CD14-positive monocyte (primary cell): ENCODE data around the gene ERGIC1. TPM values are rescaled to one million over a fixed set of nuclear protein-coding genes. Genes with fewer than 3 reads are reported as not detected.

ENCODE experiments used
- DNase-seq, 3 donors: peaks; one replicate each; pipeline ENCODE4 v3.0.0-alpha.2; 2011 to 2022
- H2AFZ ChIP-seq: 2 replicates; pipeline ENCODE4 v1.6.0; 2012; ENCODE audit warnings: mild to moderate bottlenecking, low read depth, low read length, inconsistent platforms; ENCODE audit not compliant: insufficient read depth, poor library complexity, severe bottlenecking
- H3K27ac ChIP-seq, 2 donors: 1 replicate in 1 of 2; 2 replicates in 1 of 2; pipeline ENCODE4 v1.5.1; 2012 to 2013; ENCODE audit warnings: low read length in 2 of 2, control low read depth in 1 of 2, inconsistent platforms in 1 of 2, low read depth in 1 of 2, mild to moderate bottlenecking in 1 of 2
- H3K27me3 ChIP-seq, 2 donors: one replicate each; pipeline versions ENCODE4 v1.6.0 to v1.6.1; 2011 to 2013; ENCODE audit warnings: low read length in 2 of 2; ENCODE audit not compliant: control insufficient read depth in 2 of 2, insufficient read depth in 2 of 2
- H3K36me3 ChIP-seq, 2 donors: replicated peaks in 1 of 2; 1 replicate in 1 of 2; 2 replicates in 1 of 2; pipeline versions ENCODE4 v1.5.1 to v1.6.1; 2012 to 2013; ENCODE audit warnings: low read length in 2 of 2, control low read depth in 1 of 2, inconsistent platforms in 1 of 2, mild to moderate bottlenecking in 1 of 2; ENCODE audit not compliant: insufficient read depth in 2 of 2, control insufficient read depth in 1 of 2
- H3K4me1 ChIP-seq, 2 donors: 1 replicate in 1 of 2; 2 replicates in 1 of 2; pipeline versions ENCODE4 v1.5.1 to v1.6.1; 2012 to 2013; ENCODE audit warnings: low read length in 2 of 2, control low read depth in 1 of 2, inconsistent platforms in 1 of 2, mild to moderate bottlenecking in 1 of 2, moderate library complexity in 1 of 2; ENCODE audit not compliant: insufficient read depth in 2 of 2, control insufficient read depth in 1 of 2
- H3K4me2 ChIP-seq: replicated peaks from 2 replicates; pipeline ENCODE3; 2012; ENCODE audit warnings: low read length, moderate library complexity, mild to moderate bottlenecking; ENCODE audit not compliant: poor library complexity, severe bottlenecking; ENCODE audit errors: extremely low read depth
- H3K4me3 ChIP-seq, 3 experiments: fragments of 200-600 bp in 1 of 3; sonication (generic) in 1 of 3; replicated peaks in 1 of 3; 1 replicate in 2 of 3; 2 replicates in 1 of 3; pipeline ENCODE4 v1.5.1; 2011 to 2013; ENCODE audit warnings: low read length in 3 of 3, mild to moderate bottlenecking in 3 of 3, control low read depth in 2 of 3, low read depth in 2 of 3, inconsistent platforms in 1 of 3, moderate library complexity in 1 of 3
- H3K79me2 ChIP-seq: 2 replicates; pipeline ENCODE4 v1.6.0; 2012; ENCODE audit warnings: mild to moderate bottlenecking, control low read depth, inconsistent platforms, low read length, moderate library complexity; ENCODE audit not compliant: insufficient read depth
- H3K9ac ChIP-seq: 2 replicates; pipeline ENCODE4 v1.6.0; 2017; ENCODE audit warnings: low read length, mild to moderate bottlenecking; ENCODE audit not compliant: insufficient read depth, poor library complexity, severe bottlenecking
- H3K9me3 ChIP-seq, 2 donors: replicated peaks in 1 of 2; 1 replicate in 1 of 2; 2 replicates in 1 of 2; pipeline versions ENCODE4 v1.5.1 to v1.6.1; 2012 to 2013; ENCODE audit warnings: low read length in 2 of 2, control low read depth in 1 of 2; ENCODE audit not compliant: control insufficient read depth in 1 of 2, insufficient read depth in 1 of 2
- H4K20me1 ChIP-seq: 2 replicates; pipeline ENCODE4 v1.6.0; 2012; ENCODE audit warnings: mild to moderate bottlenecking, low read length, control low read depth, moderate library complexity; ENCODE audit not compliant: insufficient read depth
- H3K27ac Mint-ChIP-seq, 7 donors: one replicate each; pipeline ENCODE4 v1.8.0; 2020; ENCODE audit warnings: mild to moderate bottlenecking in 7 of 7, mixed read lengths in 7 of 7, moderate library complexity in 6 of 7, inconsistent platforms in 2 of 7
- H3K27me3 Mint-ChIP-seq, 3 donors: one replicate each; pipeline ENCODE4 v1.8.0; 2021 to 2022; ENCODE audit warnings: low read depth in 3 of 3, mild to moderate bottlenecking in 3 of 3, mixed read lengths in 3 of 3, moderate library complexity in 3 of 3, inconsistent platforms in 1 of 3
- H3K36me3 Mint-ChIP-seq, 2 donors: one replicate each; pipeline ENCODE4 v1.8.0; 2020; ENCODE audit warnings: mixed read lengths in 2 of 2, inconsistent platforms in 1 of 2, mild to moderate bottlenecking in 1 of 2
- H3K4me1 Mint-ChIP-seq: one replicate; pipeline ENCODE4 v1.8.0; 2020; ENCODE audit warnings: mild to moderate bottlenecking, mixed read lengths
- H3K4me3 Mint-ChIP-seq, 2 donors: one replicate each; pipeline ENCODE4 v1.8.0; 2020; ENCODE audit warnings: mild to moderate bottlenecking in 2 of 2, mixed read lengths in 2 of 2, moderate library complexity in 1 of 2
- H3K9me3 Mint-ChIP-seq, 7 donors: one replicate each; pipeline ENCODE4 v1.8.0; 2020 to 2022; ENCODE audit warnings: mixed read lengths in 7 of 7, mild to moderate bottlenecking in 6 of 7, moderate library complexity in 6 of 7, inconsistent platforms in 2 of 7
- WGBS: methylation state at CpG from one replicate; pipeline ENCODE4 v1.1.5; 2013; ENCODE audit warnings: missing lambda C conversion rate; ENCODE audit not compliant: insufficient coverage; 5-methylcytosine and 5-hydroxymethylcytosine counted together
- intact Hi-C, 2 donors: fragments of 100-400 bp; cut with micrococcal nuclease; formaldehyde crosslinking; loops; one replicate each; pipeline versions ENCODE4 v1.15.0 to v1.15.1; 2023
- polyA plus RNA-seq, 3 donors: library from polyadenylated mRNA; depleted of rRNA in 1 of 3; unstranded in 2 of 3; stranded (reverse) in 1 of 3; fragments of 300-500 nt in 2 of 3; fragments of >200 nt in 1 of 3; fragmentation: Illumina TruSeq in 2 of 3; gene quantifications; 1 replicate in 2 of 3; 2 replicates in 1 of 3; pipeline ENCODE4 v1.2.3, GENCODE V29; 2012 to 2021
- TF ChIP-seq, protein P1 (sequence below): fragments of 200-600 bp; IDR thresholded peaks from one replicate; pipeline ENCODE4 v1.8.0; 2022; ENCODE audit warnings: antibody characterized with exemption, mild to moderate bottlenecking

The ERGIC1 gene
- polyA plus RNA-seq, 3 donors, result 28.3 to 76.2 (median 34.1) TPM

DNA sequence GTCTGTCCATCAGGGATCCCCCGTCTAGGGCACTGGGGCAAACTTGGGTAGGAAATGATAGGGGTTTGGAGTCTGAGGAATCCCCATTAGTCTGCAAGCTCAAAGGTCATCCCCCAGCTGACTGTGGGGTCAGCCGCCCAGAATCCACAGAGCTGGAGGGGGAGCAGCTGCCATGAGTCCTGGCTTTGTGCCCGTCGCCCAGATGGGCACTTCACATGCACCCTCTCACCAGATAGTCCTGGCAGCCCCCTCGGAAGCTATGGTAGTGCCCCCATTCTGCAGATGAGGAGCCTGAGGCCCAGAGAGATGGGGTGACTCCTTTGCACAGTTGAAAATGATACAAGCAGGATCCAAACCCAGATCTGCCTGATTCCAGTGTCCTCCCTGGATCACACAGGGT lies 89.5 kb downstream of the ERGIC1 start:
- H3K9ac ChIP-seq, result no peak overlapping the region

DNA sequence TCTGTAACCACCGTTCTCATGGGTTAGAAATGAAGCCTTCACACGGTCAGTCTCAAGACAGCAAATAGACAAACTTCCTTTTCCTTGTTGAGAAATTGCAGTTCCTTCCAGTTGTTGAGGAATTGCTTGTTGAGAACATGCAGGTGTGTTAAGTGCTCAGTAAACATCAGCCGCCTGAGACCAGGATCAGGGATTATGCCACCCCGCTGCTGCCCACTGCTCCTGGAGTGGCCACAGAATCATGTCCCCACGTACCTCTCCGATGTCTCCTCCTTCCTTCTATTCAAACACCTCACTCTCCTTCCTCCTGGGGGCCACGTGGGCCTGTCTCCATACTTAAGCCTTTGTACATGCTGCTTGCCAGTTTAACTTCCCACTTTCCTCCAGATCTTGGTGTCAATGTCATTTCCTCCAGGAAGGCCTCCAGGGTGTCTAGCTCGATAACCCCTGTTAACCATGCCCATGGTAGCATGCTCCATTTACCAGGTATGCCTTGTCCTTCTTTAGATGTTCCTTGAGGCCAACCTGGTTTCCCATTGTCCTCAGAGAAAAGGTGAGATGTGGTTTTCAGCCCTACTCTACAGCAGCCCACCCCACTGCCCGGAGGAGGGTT lies 91.4 kb downstream of the ERGIC1 start:
- peaks cover 0 to 4% (median 1%) of the 10 kb centered on the region in 3 donors for H3K27me3 Mint-ChIP-seq
- no peak overlapping the region for H3K4me2 ChIP-seq
- intact Hi-C loops, result loop anchor here in 1 of 2 donors (10.0 kb wide), 1 partner anchor 451 kb away; no protein-coding TSS in a partner anchor
- no peak overlapping the region for H3K4me3 ChIP-seq
- H2AFZ ChIP-seq, result no peak overlapping the region
- no peak overlapping the region for H3K4me3 Mint-ChIP-seq
- H4K20me1 ChIP-seq, result no peaks in the 10 kb centered on the region
- H3K9ac ChIP-seq, result no peak overlapping the region
- peak overlapping the region in 6 of 7 donors; percentile 1 to 76 (median 48) for H3K27ac Mint-ChIP-seq
- no peaks in the 10 kb centered on the region for H3K4me1 ChIP-seq
- H3K9me3 Mint-ChIP-seq, result peaks cover 0 to 4% (median 0%) of the 10 kb centered on the region in 7 donors
- H3K36me3 Mint-ChIP-seq, result peaks cover 57% of the 10 kb centered on the region in 2 donors
- H3K36me3 ChIP-seq, result peaks cover 9 to 47% of the 10 kb centered on the region in 2 donors
- H3K27me3 ChIP-seq, result no peaks in the 10 kb centered on the region
- H3K27ac ChIP-seq, result no peak overlapping the region
- no peak for DNase-seq
- H3K4me1 Mint-ChIP-seq, result peaks cover 10% of the 10 kb centered on the region
- H3K79me2 ChIP-seq, result no peaks in the 10 kb centered on the region
- TF ChIP-seq, protein P1, sequence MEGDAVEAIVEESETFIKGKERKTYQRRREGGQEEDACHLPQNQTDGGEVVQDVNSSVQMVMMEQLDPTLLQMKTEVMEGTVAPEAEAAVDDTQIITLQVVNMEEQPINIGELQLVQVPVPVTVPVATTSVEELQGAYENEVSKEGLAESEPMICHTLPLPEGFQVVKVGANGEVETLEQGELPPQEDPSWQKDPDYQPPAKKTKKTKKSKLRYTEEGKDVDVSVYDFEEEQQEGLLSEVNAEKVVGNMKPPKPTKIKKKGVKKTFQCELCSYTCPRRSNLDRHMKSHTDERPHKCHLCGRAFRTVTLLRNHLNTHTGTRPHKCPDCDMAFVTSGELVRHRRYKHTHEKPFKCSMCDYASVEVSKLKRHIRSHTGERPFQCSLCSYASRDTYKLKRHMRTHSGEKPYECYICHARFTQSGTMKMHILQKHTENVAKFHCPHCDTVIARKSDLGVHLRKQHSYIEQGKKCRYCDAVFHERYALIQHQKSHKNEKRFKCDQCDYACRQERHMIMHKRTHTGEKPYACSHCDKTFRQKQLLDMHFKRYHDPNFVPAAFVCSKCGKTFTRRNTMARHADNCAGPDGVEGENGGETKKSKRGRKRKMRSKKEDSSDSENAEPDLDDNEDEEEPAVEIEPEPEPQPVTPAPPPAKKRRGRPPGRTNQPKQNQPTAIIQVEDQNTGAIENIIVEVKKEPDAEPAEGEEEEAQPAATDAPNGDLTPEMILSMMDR, result no peak
- WGBS, result 57% methylated on average over 5 of the region's 9 CpGs
- no peaks in the 10 kb centered on the region for H3K9me3 ChIP-seq

More for the DNA sequence above, 89.5 kb downstream of the ERGIC1 start:
- Histone ChIP-seq H3K36me3 (peaks cover 22 to 64% of the 10 kb centered on the region in 2 donors), H2AFZ (no peak overlapping the region), H3K79me2 (no peaks in the 10 kb centered on the region), H3K27me3 (no peaks in the 10 kb centered on the region), H4K20me1 (no peaks in the 10 kb centered on the region), H3K4me2 (no peak overlapping the region), H3K4me3 (no peak overlapping the region), H3K27ac (no peak overlapping the region), H3K4me1 (no peaks in the 10 kb centered on the region), H3K9me3 (no peaks in the 10 kb centered on the region)
- peaks cover 67 to 71% of the 10 kb centered on the region in 2 donors for H3K36me3 Mint-ChIP-seq
- DNase-seq, result no peak
- H3K4me3 Mint-ChIP-seq, result no peak overlapping the region
- peaks cover 0 to 2% (median 1%) of the 10 kb centered on the region in 3 donors for H3K27me3 Mint-ChIP-seq
- WGBS, result 93% methylated on average over 5 of the region's 5 CpGs
- H3K9me3 Mint-ChIP-seq, result peaks cover 0 to 4% (median 0%) of the 10 kb centered on the region in 7 donors
- TF ChIP-seq, protein P1, result no peak
- H3K27ac Mint-ChIP-seq, result no peak overlapping the region
- H3K4me1 Mint-ChIP-seq, result peaks cover 5% of the 10 kb centered on the region
- intact Hi-C loops, result loop anchor here in 1 of 2 donors (10.0 kb wide), 1 partner anchor 449 kb away; no protein-coding TSS in a partner anchor
